ENCODE results near the gene CX3CR1. TPM values are rescaled to one million over a fixed set of nuclear protein-coding genes. Genes with fewer than 3 reads are reported as not detected.

The CX3CR1 gene
- total RNA-seq, 1 donor from 2014 or later: not detected

DNA sequence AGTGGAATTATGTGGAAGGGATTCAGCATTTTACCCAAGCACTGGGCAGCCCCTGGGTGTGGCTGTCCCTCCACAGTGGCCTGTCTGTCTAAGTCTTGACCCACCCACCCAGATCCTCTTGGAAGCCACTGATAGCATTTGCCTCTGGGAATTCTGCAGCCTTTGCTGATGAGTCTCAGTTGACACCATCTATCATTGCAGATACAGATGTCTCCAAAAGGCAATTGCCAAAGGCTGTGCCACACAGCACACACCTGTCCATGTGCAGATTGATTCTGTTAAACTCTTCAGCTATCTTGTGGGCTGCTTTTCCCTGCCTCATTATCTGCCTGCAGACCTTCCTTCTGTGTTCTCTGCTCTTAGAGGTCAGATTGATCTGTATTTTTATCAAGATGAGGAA, 18.1 kb downstream of the CX3CR1 start:
- no peak for DNase-seq (ENCODE audit: low read depth)
- no peaks in the 10 kb centered on the region for H3K36me3 ChIP-seq (ENCODE audit: control insufficient read depth, insufficient read depth, low read length)
- peaks cover 7% of the 10 kb centered on the region for H3K27me3 ChIP-seq (ENCODE audit: control insufficient read depth, insufficient read depth, low read length)
- H3K4me3 ChIP-seq (ENCODE audit: low read depth, low read length): no peak overlapping the region
- no peak for TF ChIP-seq CTCF (IDR thresholded peaks at IDR 0.05; ENCODE audit: insufficient read depth, low read length, poor library complexity, severe bottlenecking)

DNA sequence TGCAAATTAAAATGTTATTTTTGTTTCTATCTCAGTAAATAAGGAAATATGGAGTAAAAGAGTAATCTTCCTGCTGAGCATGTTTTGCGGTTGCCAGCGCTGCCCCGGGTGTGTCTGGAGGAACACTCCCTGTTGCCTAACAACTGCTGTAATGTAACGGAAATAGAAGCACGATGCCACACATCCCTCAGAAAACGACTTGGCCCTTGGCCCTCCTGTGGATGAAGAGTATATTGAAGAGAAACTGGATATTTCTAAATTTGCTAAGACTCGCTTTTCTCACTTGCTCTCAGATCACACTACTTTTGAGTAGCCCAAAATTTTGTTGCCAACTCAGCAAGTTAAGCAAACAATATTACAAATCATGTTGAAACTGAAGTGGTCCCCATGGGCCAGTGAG, 18.9 kb downstream of the CX3CR1 start:
- H3K4me3 ChIP-seq (ENCODE audit: low read depth, low read length): no peak overlapping the region
- H3K27me3 ChIP-seq (ENCODE audit: control insufficient read depth, insufficient read depth, low read length): peaks cover 7% of the 10 kb centered on the region
- TF ChIP-seq CTCF (IDR thresholded peaks at IDR 0.05; ENCODE audit: insufficient read depth, low read length, poor library complexity, severe bottlenecking): peak; percentile 22

DNA sequence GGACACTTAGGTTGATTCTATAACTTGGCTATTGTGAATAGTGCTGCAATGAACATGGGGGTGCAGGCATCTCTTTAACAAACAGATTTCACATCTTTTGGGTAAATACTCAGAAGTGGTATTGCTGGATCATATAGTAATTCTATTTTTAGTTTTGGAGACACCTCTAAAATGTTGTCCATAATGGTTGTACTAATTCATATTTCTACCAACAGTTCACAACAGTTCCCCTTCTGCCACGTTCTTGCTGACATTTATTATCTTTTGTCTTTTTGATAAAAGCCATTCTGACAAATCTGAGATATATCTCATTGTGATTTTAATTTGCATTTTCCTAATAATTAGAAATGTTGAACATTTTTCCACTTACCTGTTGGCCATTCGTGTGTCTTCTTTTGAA, 19.5 kb downstream of the CX3CR1 start:
- no peak for DNase-seq (ENCODE audit: low read depth)
- no peaks in the 10 kb centered on the region for H3K36me3 ChIP-seq (ENCODE audit: control insufficient read depth, insufficient read depth, low read length)
- TF ChIP-seq CTCF (IDR thresholded peaks at IDR 0.05; ENCODE audit: insufficient read depth, low read length, poor library complexity, severe bottlenecking): no peak
- H3K27me3 ChIP-seq (ENCODE audit: control insufficient read depth, insufficient read depth, low read length): peaks cover 7% of the 10 kb centered on the region
- H3K4me3 ChIP-seq (ENCODE audit: low read depth, low read length): no peak overlapping the region

More for the DNA sequence above, 18.9 kb downstream of the CX3CR1 start:
- H3K36me3 ChIP-seq (ENCODE audit: control insufficient read depth, insufficient read depth, low read length): no peaks in the 10 kb centered on the region
- peak; percentile 39 for DNase-seq (ENCODE audit: low read depth)

DNA sequence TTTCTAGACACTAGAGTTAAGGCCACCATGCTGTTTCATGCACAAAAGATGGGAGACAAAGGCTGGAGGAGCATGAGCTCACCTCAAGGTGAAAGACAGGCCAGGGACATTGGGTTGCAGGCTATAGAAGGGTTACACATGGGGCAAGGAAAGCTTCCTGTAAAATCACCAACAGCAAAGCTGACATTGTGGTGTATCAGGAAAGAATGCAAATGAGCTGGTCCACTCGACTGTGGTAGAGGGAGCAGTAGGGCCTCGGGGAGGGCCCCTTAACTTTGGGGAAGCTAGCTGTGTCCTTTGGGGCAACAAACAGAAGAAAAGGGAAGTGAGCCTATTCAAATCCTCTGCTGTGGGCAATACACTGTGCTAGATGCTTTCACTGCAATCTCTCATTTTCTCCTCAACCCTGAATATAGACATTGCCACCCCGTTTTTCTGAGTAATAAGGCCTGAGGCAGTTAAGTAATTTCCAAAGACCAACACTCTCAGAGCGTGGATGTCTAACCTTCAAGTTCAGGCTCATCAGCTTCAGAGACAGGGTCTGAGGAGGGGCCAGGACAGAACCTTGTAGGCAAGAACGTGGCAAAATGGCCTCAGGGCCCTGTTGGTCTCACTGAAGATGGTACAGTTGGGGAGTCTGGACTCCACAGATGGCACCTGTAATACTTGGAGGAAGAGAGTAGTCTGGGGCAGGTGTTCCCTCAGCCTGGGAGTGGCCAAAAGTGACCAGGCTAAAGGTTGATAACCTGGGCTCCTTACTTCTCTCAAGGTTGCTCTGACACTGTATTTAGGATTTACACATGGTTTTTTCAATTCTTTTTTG, 24.1 kb downstream of the CX3CR1 start:
- Histone ChIP-seq H3K36me3 (ENCODE audit: control insufficient read depth, insufficient read depth, low read length) (no peaks in the 10 kb centered on the region), H3K27me3 (ENCODE audit: control insufficient read depth, insufficient read depth, low read length) (peaks cover 2% of the 10 kb centered on the region), H3K4me3 (ENCODE audit: low read depth, low read length) (no peak overlapping the region)
- no peak for DNase-seq (ENCODE audit: low read depth)
- TF ChIP-seq CTCF (IDR thresholded peaks at IDR 0.05; ENCODE audit: insufficient read depth, low read length, poor library complexity, severe bottlenecking): no peak

GRCh38 chr3:39254806-39255449, 24.9 kb downstream of the CX3CR1 start:
- no peak for TF ChIP-seq CTCF (IDR thresholded peaks at IDR 0.05; ENCODE audit: insufficient read depth, low read length, poor library complexity, severe bottlenecking)
- peak; percentile 1 for DNase-seq (ENCODE audit: low read depth)
- Histone ChIP-seq H3K4me3 (ENCODE audit: low read depth, low read length) (no peak overlapping the region), H3K36me3 (ENCODE audit: control insufficient read depth, insufficient read depth, low read length) (no peaks in the 10 kb centered on the region), H3K27me3 (ENCODE audit: control insufficient read depth, insufficient read depth, low read length) (peaks cover 2% of the 10 kb centered on the region)

Data from kidney epithelial cell (primary cell).